ENCODE results near the gene BCL10. TPM values are rescaled to one million over a fixed set of nuclear protein-coding genes. Genes with fewer than 3 reads are reported as not detected.

BCL10 gene
- total and polyA plus RNA-seq, 7 donors, result 2.9 to 10.9 (median 8.2) TPM

DNA sequence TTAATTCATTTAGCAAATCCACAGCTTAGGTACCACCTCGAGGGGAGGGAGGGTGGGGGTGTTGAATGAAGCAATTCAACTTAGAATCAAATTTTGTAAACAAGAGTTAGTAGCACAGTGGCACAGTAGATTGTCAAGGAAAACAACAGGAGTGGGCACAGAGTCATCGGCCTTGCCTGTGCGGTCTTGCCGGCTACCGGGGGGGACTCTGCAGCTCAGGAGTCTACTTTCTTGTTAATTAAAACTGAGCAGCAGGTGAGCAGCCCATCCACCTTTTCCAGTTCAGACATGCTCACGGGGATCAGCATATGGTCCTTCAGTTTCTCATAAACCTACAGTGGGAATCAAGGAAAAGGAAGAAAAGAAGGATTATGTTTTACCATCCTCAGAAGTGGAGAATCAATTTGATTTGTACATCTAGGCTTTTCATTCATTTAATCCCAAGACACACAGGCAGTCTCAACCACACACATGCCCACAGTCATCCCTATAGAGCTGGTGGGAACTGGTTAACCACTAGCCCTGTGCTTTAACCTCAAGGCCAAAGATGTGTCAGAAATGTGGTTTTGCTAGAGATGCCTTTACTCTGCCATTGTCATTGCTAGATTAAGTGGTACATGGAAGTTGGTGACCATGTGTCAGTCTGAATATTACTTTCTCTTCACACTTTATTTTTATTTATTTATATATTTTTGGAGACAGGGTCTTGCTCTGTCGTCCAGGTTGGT, 45.0 kb upstream of the BCL10 start:
- DNase-seq (no peak), ATAC-seq (no peak)
- H3K27me3 ChIP-seq (ENCODE audit: insufficient read depth in 3 of 3, low read length in 2 of 3), result no peaks in the 10 kb centered on the region
- H3K4me3 ChIP-seq, result no peak overlapping the region
- H3K36me3 ChIP-seq (ENCODE audit: insufficient read depth in 1 of 2, low read depth in 1 of 2), result no peaks in the 10 kb centered on the region
- H3K4me1 ChIP-seq, result peaks cover 2% of the 10 kb centered on the region
- WGBS, 3 donors, result 83 to 90% (median 87%) methylated on average over 7 of the region's 7 CpGs
- H3K9me3 ChIP-seq, result no peaks in the 10 kb centered on the region
- H3K27ac ChIP-seq, result no peak overlapping the region
- TF ChIP-seq, protein P1, sequence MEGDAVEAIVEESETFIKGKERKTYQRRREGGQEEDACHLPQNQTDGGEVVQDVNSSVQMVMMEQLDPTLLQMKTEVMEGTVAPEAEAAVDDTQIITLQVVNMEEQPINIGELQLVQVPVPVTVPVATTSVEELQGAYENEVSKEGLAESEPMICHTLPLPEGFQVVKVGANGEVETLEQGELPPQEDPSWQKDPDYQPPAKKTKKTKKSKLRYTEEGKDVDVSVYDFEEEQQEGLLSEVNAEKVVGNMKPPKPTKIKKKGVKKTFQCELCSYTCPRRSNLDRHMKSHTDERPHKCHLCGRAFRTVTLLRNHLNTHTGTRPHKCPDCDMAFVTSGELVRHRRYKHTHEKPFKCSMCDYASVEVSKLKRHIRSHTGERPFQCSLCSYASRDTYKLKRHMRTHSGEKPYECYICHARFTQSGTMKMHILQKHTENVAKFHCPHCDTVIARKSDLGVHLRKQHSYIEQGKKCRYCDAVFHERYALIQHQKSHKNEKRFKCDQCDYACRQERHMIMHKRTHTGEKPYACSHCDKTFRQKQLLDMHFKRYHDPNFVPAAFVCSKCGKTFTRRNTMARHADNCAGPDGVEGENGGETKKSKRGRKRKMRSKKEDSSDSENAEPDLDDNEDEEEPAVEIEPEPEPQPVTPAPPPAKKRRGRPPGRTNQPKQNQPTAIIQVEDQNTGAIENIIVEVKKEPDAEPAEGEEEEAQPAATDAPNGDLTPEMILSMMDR (IDR thresholded peaks at IDR 0.05), result no peak
- intact Hi-C loops (cut with DNase I), result no loop called here

- Histone ChIP-seq H3K4me1 (peaks cover 8% of the 10 kb centered on the region), H3K4me3 (no peak overlapping the region), H3K36me3 (ENCODE audit: insufficient read depth in 1 of 2, low read depth in 1 of 2) (no peaks in the 10 kb centered on the region), H3K27ac (no peak overlapping the region), H3K9me3 (no peaks in the 10 kb centered on the region), H3K27me3 (ENCODE audit: insufficient read depth in 3 of 3, low read length in 2 of 3) (no peaks in the 10 kb centered on the region)
- DNase-seq, result no peak
- no peak for ATAC-seq
- TF ChIP-seq, protein P1 (IDR thresholded peaks at IDR 0.05), result no peak
- WGBS, 3 donors, result 87 to 88% (median 87%) methylated on average over 2 of the region's 2 CpGs
- intact Hi-C loops (cut with DNase I), result no loop called here
Observed at GRCh38 chr1:85320371-85321131, 44.1 kb upstream of the BCL10 start.

- no peaks in the 10 kb centered on the region for H3K9me3 ChIP-seq
- no peaks in the 10 kb centered on the region for H3K27me3 ChIP-seq (ENCODE audit: insufficient read depth in 3 of 3, low read length in 2 of 3)
- ATAC-seq, result no peak
- intact Hi-C loops (cut with DNase I), result no loop called here
- no peak overlapping the region for H3K27ac ChIP-seq
- TF ChIP-seq, protein P1 (IDR thresholded peaks at IDR 0.05), result no peak
- no peaks in the 10 kb centered on the region for H3K36me3 ChIP-seq (ENCODE audit: insufficient read depth in 1 of 2, low read depth in 1 of 2)
- DNase-seq, result no peak
- peaks cover 14% of the 10 kb centered on the region for H3K4me1 ChIP-seq
- H3K4me3 ChIP-seq, result no peak overlapping the region
- 77 to 83% (median 81%) methylated on average over 4 of the region's 4 CpGs for WGBS, 3 donors
Observed at GRCh38 chr1:85319931-85320330, 43.5 kb upstream of the BCL10 start.

- WGBS, 3 donors, result 82 to 89% (median 82%) methylated on average over 3 of the region's 3 CpGs
- DNase-seq (no peak), ATAC-seq (no peak)
- peaks cover 18% of the 10 kb centered on the region for H3K4me1 ChIP-seq
- H3K27ac ChIP-seq, result no peak overlapping the region
- H3K9me3 ChIP-seq, result no peaks in the 10 kb centered on the region
- H3K4me3 ChIP-seq, result no peak overlapping the region
- H3K36me3 ChIP-seq (ENCODE audit: insufficient read depth in 1 of 2, low read depth in 1 of 2), result no peaks in the 10 kb centered on the region
- H3K27me3 ChIP-seq (ENCODE audit: insufficient read depth in 3 of 3, low read length in 2 of 3), result no peaks in the 10 kb centered on the region
- TF ChIP-seq, protein P1 (IDR thresholded peaks at IDR 0.05), result no peak
- intact Hi-C loops (cut with DNase I), result no loop called here
Observed at GRCh38 chr1:85319491-85319890, 43.1 kb upstream of the BCL10 start.
